HCT116 (cell line): ENCODE data around the gene GTSF1L.

Experiments
- CTCF ChIP-seq, 3 experiments: fragments of 200-600 bp in 1 of 3; sonication (generic) in 1 of 3; IDR thresholded peaks in 2 of 3; conservative IDR thresholded peaks in 1 of 3; 2 replicates each; pipeline ENCODE4 v1.5.1; 2012 to 2017; ENCODE audit warnings: low read depth in 2 of 3, low read length in 2 of 3, antibody characterized with exemption in 1 of 3, borderline replicate concordance in 1 of 3, control low read depth in 1 of 3, mild to moderate bottlenecking in 1 of 3, mixed read lengths in 1 of 3, mixed run types in 1 of 3, moderate library complexity in 1 of 3; ENCODE audit not compliant: insufficient read depth in 1 of 3
- EZH2 ChIP-seq: fragments of 200-600 bp; sonication (generic); IDR thresholded peaks from 2 replicates; pipeline ENCODE4 v1.6.1; 2017; ENCODE audit warnings: antibody characterized with exemption, mixed run types
- POLR2A ChIP-seq: IDR thresholded peaks from 2 replicates; pipeline ENCODE4 v1.7.0; 2011; ENCODE audit warnings: borderline replicate concordance; ENCODE audit not compliant: insufficient read depth, insufficient read length; ENCODE audit errors: extremely low read depth
- POLR2AphosphoS5 ChIP-seq: IDR thresholded peaks from 2 replicates; pipeline ENCODE4 v1.6.1; 2011; ENCODE audit warnings: mild to moderate bottlenecking, low read depth, low read length, moderate library complexity
- REST ChIP-seq: IDR thresholded peaks from 2 replicates; pipeline ENCODE4 v1.6.1; 2012; ENCODE audit warnings: low read depth
- SIN3A ChIP-seq: IDR thresholded peaks from 2 replicates; pipeline ENCODE4 v1.6.1; 2012; ENCODE audit warnings: low read depth
- ZNF274 ChIP-seq: fragments of 200-500 bp; sonication (Bioruptor generic); IDR thresholded peaks from 2 replicates; pipeline ENCODE4 v1.6.1; 2014; ENCODE audit warnings: mild to moderate bottlenecking, low read depth, low read length, inconsistent platforms

GRCh38 chr20:43681991-43682410 lies 44.8 kb downstream of the GTSF1L start:
- TF ChIP-seq EZH2: no peak
- no peak for TF ChIP-seq CTCF (IDR thresholded peaks at IDR 0.05 in 2 of 3, conservative IDR thresholded peaks at IDR 0.05 in 1 of 3; ENCODE audit: borderline replicate concordance in 1 of 3, insufficient read depth in 1 of 3, low read depth in 2 of 3, low read length in 2 of 3)
- no peak for TF ChIP-seq POLR2A
- no peak for TF ChIP-seq POLR2AphosphoS5
- TF ChIP-seq REST: no peak
- TF ChIP-seq SIN3A: no peak
- TF ChIP-seq ZNF274: no peak
